GM12891 (cell line): Measurements from ENCODE around the gene KCNAB1.
A peak's percentile ranks its signal among the peaks of the same experiment; 100 is the strongest.

ENCODE experiments used
- DNase-seq: peaks from one replicate; pipeline ENCODE4 v3.0.0; 2011; ENCODE audit warnings: low spot score; ENCODE audit not compliant: insufficient read length
- FAIRE-seq: peaks from 2 replicates; lab custom pipeline; 2011; peaks lifted over from hg19 to GRCh38; lab: Jason Lieb, UNC
- PAX5 ChIP-seq: IDR thresholded peaks from 2 replicates; pipeline ENCODE4 v1.6.1; 2011; ENCODE audit warnings: low read length, moderate library complexity, mild to moderate bottlenecking; ENCODE audit not compliant: insufficient read depth, severe bottlenecking
- POLR2A ChIP-seq: IDR thresholded peaks from 2 replicates; pipeline ENCODE4 v1.6.1; 2011; ENCODE audit warnings: low read depth, low read length, control low read depth
- POLR2AphosphoS5 ChIP-seq: IDR thresholded peaks from 2 replicates; pipeline ENCODE4 v1.6.1; 2011; ENCODE audit warnings: low read depth, low read length, control low read depth
- POU2F2 ChIP-seq: IDR thresholded peaks from 2 replicates; pipeline ENCODE4 v1.6.1; 2011; ENCODE audit warnings: low read depth, mild to moderate bottlenecking, control low read depth, low read length, moderate library complexity
- SPI1 ChIP-seq: IDR thresholded peaks from 2 replicates; pipeline ENCODE4 v1.6.1; 2011; ENCODE audit warnings: low read depth, low read length, control low read depth
- TAF1 ChIP-seq: IDR thresholded peaks from 2 replicates; pipeline ENCODE4 v1.6.1; 2011; ENCODE audit warnings: low read depth, low read length, control low read depth

KCNAB1 gene

GRCh38 chr3:156471431-156471830 lies 351.1 kb downstream of the KCNAB1 start:
- FAIRE-seq (no peak), DNase-seq (no peak)
- TF ChIP-seq POLR2AphosphoS5 (no peak), POU2F2 (no peak), PAX5 (no peak), POLR2A (no peak), SPI1 (no peak)

GRCh38 chr3:156472150-156472549 lies 351.8 kb downstream of the KCNAB1 start:
- FAIRE-seq, result no peak
- no peak for DNase-seq
- TF ChIP-seq POLR2AphosphoS5 (no peak), POU2F2 (no peak), TAF1 (no peak), PAX5 (no peak), POLR2A (no peak), SPI1 (no peak)

GRCh38 chr3:156472684-156473083 lies 352.3 kb downstream of the KCNAB1 start:
- DNase-seq (no peak), FAIRE-seq (no peak)

GRCh38 chr3:156473341-156473740 lies 353.0 kb downstream of the KCNAB1 start:
- FAIRE-seq, result no peak
- no peak for DNase-seq
- TF ChIP-seq TAF1, result no peak
- no peak for TF ChIP-seq SPI1
- TF ChIP-seq POU2F2, result no peak
- no peak for TF ChIP-seq POLR2AphosphoS5
- no peak for TF ChIP-seq POLR2A
- TF ChIP-seq PAX5, result no peak

More at GRCh38 chr3:156472684-156473083, 352.3 kb downstream of the KCNAB1 start:
- TF ChIP-seq TAF1, result no peak
- no peak for TF ChIP-seq POLR2A
- TF ChIP-seq POLR2AphosphoS5, result no peak
- no peak for TF ChIP-seq POU2F2
- TF ChIP-seq PAX5, result no peak
- TF ChIP-seq SPI1, result no peak

- FAIRE-seq (no peak), DNase-seq (no peak)
- no peak for TF ChIP-seq SPI1
- TF ChIP-seq PAX5, result no peak
- TF ChIP-seq POLR2AphosphoS5, result no peak
- no peak for TF ChIP-seq POLR2A
- no peak for TF ChIP-seq TAF1
- TF ChIP-seq POU2F2, result no peak
Measured at GRCh38 chr3:156474560-156475389, 354.4 kb downstream of the KCNAB1 start.

- DNase-seq, result no peak
- TF ChIP-seq TAF1 (no peak), SPI1 (no peak), POLR2AphosphoS5 (no peak), PAX5 (no peak), POLR2A (no peak), POU2F2 (no peak)
- FAIRE-seq, result no peak
Measured at GRCh38 chr3:156477323-156477722, 356.9 kb downstream of the KCNAB1 start.

- DNase-seq (no peak), FAIRE-seq (no peak)
- TF ChIP-seq PAX5 (no peak), TAF1 (no peak), POLR2AphosphoS5 (no peak), POLR2A (no peak), POU2F2 (no peak)
Measured at GRCh38 chr3:156478891-156479290, 358.5 kb downstream of the KCNAB1 start.

- TF ChIP-seq PAX5 (no peak), SPI1 (no peak), POU2F2 (no peak), POLR2AphosphoS5 (no peak), POLR2A (no peak), TAF1 (no peak)
- no peak for DNase-seq
- FAIRE-seq, result no peak
Measured at GRCh38 chr3:156479604-156480003, 359.2 kb downstream of the KCNAB1 start.

GRCh38 chr3:156480949-156481348 lies 360.6 kb downstream of the KCNAB1 start:
- DNase-seq (no peak), FAIRE-seq (no peak)
- TF ChIP-seq PAX5, result no peak
- no peak for TF ChIP-seq POU2F2

GRCh38 chr3:156483002-156483401 lies 362.6 kb downstream of the KCNAB1 start:
- no peak for DNase-seq
- FAIRE-seq, result no peak
- TF ChIP-seq SPI1 (no peak), POLR2A (no peak), PAX5 (no peak), POU2F2 (no peak), TAF1 (no peak), POLR2AphosphoS5 (no peak)

GRCh38 chr3:156483426-156483825 lies 363.0 kb downstream of the KCNAB1 start:
- no peak for DNase-seq

More at GRCh38 chr3:156483426-156483825, 363.0 kb downstream of the KCNAB1 start:
- FAIRE-seq, result peak; percentile 91
- peak; percentile 63 for TF ChIP-seq SPI1
- no peak for TF ChIP-seq POU2F2
